SK-N-SH (cell line): ENCODE measurements around the gene STRBP.

Source experiments
- ELF1 ChIP-seq: IDR thresholded peaks from 2 replicates; pipeline ENCODE4 v1.4.0; 2012
- EP300 ChIP-seq, 2 experiments: IDR thresholded peaks; 2 replicates each; pipeline versions ENCODE4 v1.4.0 to v1.6.1; 2012; ENCODE audit warnings: borderline replicate concordance in 1 of 2, low read depth in 1 of 2, low read length in 1 of 2
- EZH2phosphoT487 ChIP-seq: fragments of 200-600 bp; sonication (generic); IDR thresholded peaks from 2 replicates; pipeline ENCODE4 v1.6.1; 2017; ENCODE audit warnings: low read depth, mixed run types, mild to moderate bottlenecking, antibody characterized with exemption, moderate library complexity, borderline replicate concordance
- POLR2AphosphoS5 ChIP-seq: IDR thresholded peaks from 2 replicates; pipeline ENCODE4 v1.6.1; 2012; ENCODE audit warnings: low read depth, low read length
- RCOR1 ChIP-seq: fragments of 150-350 bp; IDR thresholded peaks from 2 replicates; pipeline ENCODE4 v1.6.1; 2017; ENCODE audit warnings: antibody characterized with exemption, low read length
- RFX5 ChIP-seq: IDR thresholded peaks from 2 replicates; pipeline ENCODE4 v1.6.1; 2012; ENCODE audit warnings: mild to moderate bottlenecking, improper control_type of control experiment, low read length
- SIN3A ChIP-seq: IDR thresholded peaks from 2 replicates; pipeline ENCODE4 v1.6.1; 2012; ENCODE audit warnings: low read depth, mild to moderate bottlenecking, low read length, moderate library complexity, borderline replicate concordance
- SMC3 ChIP-seq: IDR thresholded peaks from 2 replicates; pipeline ENCODE4 v1.6.1; 2012; ENCODE audit warnings: low read depth, low read length, improper control_type of control experiment
- TAF1 ChIP-seq: IDR thresholded peaks from 2 replicates; pipeline ENCODE4 v1.6.1; 2012; ENCODE audit warnings: low read depth, mild to moderate bottlenecking, low read length, moderate library complexity, borderline replicate concordance
- TF ChIP-seq, protein P1 (sequence below): fragments of 200-600 bp; sonication (generic); IDR thresholded peaks from 2 replicates; pipeline ENCODE4 v1.6.1; 2017; ENCODE audit warnings: antibody characterized with exemption, mild to moderate bottlenecking, moderate library complexity
- TF ChIP-seq, protein P2 (sequence below): IDR thresholded peaks from 2 replicates; pipeline ENCODE4 v1.4.0; 2012; ENCODE audit warnings: low read depth
- TF ChIP-seq, protein P3 (sequence below): IDR thresholded peaks from 2 replicates; pipeline ENCODE4 v1.4.0; 2012; ENCODE audit warnings: low read depth, borderline replicate concordance
- TF ChIP-seq, protein P4 (sequence below): IDR thresholded peaks from 2 replicates; pipeline ENCODE4; 2012
- TF ChIP-seq, protein P5 (sequence below): IDR thresholded peaks from 2 replicates; pipeline ENCODE4 v1.6.1; 2012; ENCODE audit warnings: mild to moderate bottlenecking, low read depth, low read length, moderate library complexity

DNA sequence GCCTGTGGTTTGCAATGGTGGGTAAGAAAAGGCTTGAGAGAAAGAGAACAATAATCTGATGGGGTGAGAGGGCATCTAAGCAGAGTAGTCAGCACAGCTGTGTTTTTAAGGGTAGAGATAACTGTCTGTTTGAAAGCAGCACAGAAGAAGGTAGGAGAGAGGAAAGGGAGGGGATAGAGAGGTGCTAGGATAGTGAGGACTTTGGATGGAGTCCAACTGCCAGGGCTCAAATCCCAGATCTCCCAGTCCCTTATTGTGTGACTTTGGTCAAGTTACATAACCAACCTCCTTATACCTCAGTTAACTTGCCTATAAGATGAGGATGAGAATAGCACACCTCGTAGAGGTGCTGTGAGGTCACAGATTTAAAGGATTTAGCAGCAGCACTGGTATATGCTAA is 179.3 kb downstream of the STRBP start:
- TF ChIP-seq, protein P1, sequence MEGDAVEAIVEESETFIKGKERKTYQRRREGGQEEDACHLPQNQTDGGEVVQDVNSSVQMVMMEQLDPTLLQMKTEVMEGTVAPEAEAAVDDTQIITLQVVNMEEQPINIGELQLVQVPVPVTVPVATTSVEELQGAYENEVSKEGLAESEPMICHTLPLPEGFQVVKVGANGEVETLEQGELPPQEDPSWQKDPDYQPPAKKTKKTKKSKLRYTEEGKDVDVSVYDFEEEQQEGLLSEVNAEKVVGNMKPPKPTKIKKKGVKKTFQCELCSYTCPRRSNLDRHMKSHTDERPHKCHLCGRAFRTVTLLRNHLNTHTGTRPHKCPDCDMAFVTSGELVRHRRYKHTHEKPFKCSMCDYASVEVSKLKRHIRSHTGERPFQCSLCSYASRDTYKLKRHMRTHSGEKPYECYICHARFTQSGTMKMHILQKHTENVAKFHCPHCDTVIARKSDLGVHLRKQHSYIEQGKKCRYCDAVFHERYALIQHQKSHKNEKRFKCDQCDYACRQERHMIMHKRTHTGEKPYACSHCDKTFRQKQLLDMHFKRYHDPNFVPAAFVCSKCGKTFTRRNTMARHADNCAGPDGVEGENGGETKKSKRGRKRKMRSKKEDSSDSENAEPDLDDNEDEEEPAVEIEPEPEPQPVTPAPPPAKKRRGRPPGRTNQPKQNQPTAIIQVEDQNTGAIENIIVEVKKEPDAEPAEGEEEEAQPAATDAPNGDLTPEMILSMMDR, result no peak
- TF ChIP-seq SMC3 (no peak), POLR2AphosphoS5 (no peak), RFX5 (no peak), EZH2phosphoT487 (no peak), EP300 (IDR thresholded peaks at IDR 0.05; ENCODE audit: borderline replicate concordance in 1 of 2, low read depth in 1 of 2, low read length in 1 of 2) (no peak), SIN3A (no peak), ELF1 (no peak), TAF1 (no peak), RCOR1 (no peak)
- TF ChIP-seq, protein P2, sequence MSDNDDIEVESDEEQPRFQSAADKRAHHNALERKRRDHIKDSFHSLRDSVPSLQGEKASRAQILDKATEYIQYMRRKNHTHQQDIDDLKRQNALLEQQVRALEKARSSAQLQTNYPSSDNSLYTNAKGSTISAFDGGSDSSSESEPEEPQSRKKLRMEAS, result no peak
- TF ChIP-seq, protein P3, sequence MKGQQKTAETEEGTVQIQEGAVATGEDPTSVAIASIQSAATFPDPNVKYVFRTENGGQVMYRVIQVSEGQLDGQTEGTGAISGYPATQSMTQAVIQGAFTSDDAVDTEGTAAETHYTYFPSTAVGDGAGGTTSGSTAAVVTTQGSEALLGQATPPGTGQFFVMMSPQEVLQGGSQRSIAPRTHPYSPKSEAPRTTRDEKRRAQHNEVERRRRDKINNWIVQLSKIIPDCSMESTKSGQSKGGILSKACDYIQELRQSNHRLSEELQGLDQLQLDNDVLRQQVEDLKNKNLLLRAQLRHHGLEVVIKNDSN, result no peak
- TF ChIP-seq, protein P4, sequence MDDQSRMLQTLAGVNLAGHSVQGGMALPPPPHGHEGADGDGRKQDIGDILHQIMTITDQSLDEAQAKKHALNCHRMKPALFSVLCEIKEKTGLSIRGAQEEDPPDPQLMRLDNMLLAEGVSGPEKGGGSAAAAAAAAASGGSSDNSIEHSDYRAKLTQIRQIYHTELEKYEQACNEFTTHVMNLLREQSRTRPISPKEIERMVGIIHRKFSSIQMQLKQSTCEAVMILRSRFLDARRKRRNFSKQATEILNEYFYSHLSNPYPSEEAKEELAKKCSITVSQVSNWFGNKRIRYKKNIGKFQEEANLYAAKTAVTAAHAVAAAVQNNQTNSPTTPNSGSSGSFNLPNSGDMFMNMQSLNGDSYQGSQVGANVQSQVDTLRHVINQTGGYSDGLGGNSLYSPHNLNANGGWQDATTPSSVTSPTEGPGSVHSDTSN, result no peak
- TF ChIP-seq, protein P5, sequence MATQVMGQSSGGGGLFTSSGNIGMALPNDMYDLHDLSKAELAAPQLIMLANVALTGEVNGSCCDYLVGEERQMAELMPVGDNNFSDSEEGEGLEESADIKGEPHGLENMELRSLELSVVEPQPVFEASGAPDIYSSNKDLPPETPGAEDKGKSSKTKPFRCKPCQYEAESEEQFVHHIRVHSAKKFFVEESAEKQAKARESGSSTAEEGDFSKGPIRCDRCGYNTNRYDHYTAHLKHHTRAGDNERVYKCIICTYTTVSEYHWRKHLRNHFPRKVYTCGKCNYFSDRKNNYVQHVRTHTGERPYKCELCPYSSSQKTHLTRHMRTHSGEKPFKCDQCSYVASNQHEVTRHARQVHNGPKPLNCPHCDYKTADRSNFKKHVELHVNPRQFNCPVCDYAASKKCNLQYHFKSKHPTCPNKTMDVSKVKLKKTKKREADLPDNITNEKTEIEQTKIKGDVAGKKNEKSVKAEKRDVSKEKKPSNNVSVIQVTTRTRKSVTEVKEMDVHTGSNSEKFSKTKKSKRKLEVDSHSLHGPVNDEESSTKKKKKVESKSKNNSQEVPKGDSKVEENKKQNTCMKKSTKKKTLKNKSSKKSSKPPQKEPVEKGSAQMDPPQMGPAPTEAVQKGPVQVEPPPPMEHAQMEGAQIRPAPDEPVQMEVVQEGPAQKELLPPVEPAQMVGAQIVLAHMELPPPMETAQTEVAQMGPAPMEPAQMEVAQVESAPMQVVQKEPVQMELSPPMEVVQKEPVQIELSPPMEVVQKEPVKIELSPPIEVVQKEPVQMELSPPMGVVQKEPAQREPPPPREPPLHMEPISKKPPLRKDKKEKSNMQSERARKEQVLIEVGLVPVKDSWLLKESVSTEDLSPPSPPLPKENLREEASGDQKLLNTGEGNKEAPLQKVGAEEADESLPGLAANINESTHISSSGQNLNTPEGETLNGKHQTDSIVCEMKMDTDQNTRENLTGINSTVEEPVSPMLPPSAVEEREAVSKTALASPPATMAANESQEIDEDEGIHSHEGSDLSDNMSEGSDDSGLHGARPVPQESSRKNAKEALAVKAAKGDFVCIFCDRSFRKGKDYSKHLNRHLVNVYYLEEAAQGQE, result no peak
